NB4 (cell line): ENCODE data around the gene RADIL.

Source experiments
- DNase-seq: peaks from one replicate; pipeline ENCODE4 v3.0.0; 2010; ENCODE audit warnings: low read depth
- H3K4me3 ChIP-seq: one replicate; pipeline ENCODE4 v1.5.1; 2011; ENCODE audit warnings: mild to moderate bottlenecking, low read depth, low read length, moderate library complexity
- CTCF ChIP-seq: IDR thresholded peaks from one replicate; pipeline ENCODE4 v1.5.1; 2012; ENCODE audit warnings: low read depth, low read length
- MYC ChIP-seq: IDR thresholded peaks from 2 replicates; pipeline ENCODE4 v1.6.1; 2011; ENCODE audit warnings: low read depth, low read length
- POLR2A ChIP-seq: IDR thresholded peaks from 2 replicates; pipeline ENCODE4 v1.6.1; 2011; ENCODE audit warnings: mild to moderate bottlenecking; ENCODE audit not compliant: insufficient read length; ENCODE audit errors: extremely low read depth
- TF ChIP-seq, protein P1 (sequence below): IDR thresholded peaks from 2 replicates; pipeline ENCODE4 v1.6.1; 2011; ENCODE audit warnings: low read depth, low read length

RADIL gene

DNA sequence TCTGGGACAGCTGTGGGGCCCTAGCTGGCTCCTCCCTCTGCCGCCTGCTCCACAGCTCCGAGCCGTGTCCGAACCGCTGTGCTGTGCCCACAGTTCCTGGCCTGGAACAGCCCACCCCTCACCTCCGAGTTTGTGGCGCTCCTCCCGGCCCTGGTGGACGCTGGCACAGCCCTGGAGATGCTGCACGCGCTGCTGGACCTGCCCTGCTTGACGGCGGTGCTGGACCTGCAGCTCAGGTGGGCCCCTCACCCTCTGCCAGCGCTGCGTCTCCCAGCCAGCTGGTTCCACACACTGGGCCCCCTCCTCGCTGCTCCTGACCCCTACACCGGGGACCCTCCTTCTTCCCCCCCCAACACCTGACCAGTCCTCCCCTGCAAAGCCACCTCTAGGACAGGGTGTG lies 96.0 kb downstream of the RADIL start:
- no peak overlapping the region for H3K4me3 ChIP-seq
- TF ChIP-seq CTCF (no peak), POLR2A (no peak), MYC (no peak)
- TF ChIP-seq, protein P1, sequence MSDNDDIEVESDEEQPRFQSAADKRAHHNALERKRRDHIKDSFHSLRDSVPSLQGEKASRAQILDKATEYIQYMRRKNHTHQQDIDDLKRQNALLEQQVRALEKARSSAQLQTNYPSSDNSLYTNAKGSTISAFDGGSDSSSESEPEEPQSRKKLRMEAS: no peak
- DNase-seq: no peak

GRCh38 chr7:4786015-4786414 lies 97.5 kb downstream of the RADIL start:
- DNase-seq: no peak
- no peak overlapping the region for H3K4me3 ChIP-seq
- TF ChIP-seq POLR2A (no peak), MYC (no peak), CTCF (no peak)
- TF ChIP-seq, protein P1: no peak

DNA sequence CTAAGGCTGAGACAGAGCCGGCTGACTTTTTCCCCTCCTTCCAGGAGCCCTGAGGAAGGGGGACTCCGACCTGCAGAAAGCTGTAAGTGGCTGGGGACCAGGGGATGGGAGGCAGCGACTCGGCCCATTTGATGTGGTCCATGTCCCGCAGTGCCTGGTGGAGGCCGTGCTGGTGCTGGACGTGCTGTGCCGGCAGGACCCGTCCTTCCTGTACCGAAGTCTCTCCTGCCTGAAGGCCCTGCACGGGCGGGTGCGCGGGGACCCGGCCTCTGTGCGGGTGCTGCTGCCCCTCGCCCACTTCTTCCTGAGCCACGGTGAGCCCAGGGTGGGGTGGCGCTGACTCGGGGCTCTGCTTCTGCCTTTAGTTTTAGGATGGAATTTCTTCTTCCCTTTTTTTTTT lies 98.1 kb downstream of the RADIL start:
- H3K4me3 ChIP-seq: no peak overlapping the region
- DNase-seq: no peak
- TF ChIP-seq, protein P1: no peak
- TF ChIP-seq MYC (no peak), POLR2A (no peak), CTCF (no peak)

DNA sequence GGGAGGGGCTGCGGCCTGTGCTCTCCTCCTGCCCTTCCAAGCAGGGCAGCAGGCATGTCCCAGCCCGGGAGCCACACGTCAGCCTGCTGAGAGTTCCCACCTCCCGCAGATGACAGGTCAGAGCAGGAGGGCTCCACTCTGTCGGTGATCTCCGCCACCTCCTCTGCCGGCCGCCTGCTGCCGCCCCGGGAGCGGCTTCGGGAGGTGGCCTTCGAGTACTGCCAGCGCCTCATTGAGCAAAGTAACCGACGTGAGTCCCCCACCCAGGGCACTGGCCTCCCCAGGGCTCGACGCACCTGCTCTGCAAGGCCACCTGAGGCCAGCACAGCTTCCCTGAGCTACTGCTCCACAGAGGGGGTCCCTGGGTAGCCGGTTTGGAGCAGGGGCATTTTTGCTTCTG lies 98.7 kb downstream of the RADIL start:
- TF ChIP-seq, protein P1: no peak
- no peak for TF ChIP-seq POLR2A
- no peak for TF ChIP-seq MYC
- no peak for TF ChIP-seq CTCF
- DNase-seq: no peak
- no peak overlapping the region for H3K4me3 ChIP-seq

DNA sequence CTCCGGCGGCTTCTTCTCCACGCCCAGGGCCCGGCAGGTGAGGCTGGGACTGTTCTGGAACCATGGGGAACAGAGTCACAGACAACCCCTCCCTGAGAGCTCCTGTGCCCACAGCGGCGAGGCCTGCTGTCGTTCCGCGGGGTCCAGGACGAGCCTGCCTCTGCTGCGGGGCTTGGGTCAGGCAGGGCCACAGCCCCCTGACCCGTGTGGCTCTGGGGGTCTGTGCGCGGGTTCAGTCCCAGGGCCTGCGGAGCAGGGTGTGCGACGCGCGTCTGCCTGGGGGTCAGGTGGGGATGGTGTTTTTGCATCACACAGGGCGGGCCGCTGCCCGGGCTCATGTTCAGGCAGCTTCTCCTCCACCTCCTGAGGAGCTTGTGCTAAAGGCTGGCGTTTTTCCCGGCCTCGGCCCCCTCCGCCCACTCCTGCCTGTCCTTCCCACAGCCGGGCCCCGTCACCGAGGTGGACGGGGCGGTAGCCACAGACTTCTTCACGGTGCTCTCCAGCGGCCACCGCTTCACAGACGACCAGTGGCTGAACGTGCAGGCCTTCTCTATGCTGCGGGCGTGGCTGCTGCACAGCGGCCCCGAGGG lies 99.7 kb downstream of the RADIL start:
- H3K4me3 ChIP-seq: no peak overlapping the region
- TF ChIP-seq, protein P1: no peak
- TF ChIP-seq POLR2A: no peak
- no peak for TF ChIP-seq CTCF
- no peak for TF ChIP-seq MYC
- DNase-seq: no peak

DNA sequence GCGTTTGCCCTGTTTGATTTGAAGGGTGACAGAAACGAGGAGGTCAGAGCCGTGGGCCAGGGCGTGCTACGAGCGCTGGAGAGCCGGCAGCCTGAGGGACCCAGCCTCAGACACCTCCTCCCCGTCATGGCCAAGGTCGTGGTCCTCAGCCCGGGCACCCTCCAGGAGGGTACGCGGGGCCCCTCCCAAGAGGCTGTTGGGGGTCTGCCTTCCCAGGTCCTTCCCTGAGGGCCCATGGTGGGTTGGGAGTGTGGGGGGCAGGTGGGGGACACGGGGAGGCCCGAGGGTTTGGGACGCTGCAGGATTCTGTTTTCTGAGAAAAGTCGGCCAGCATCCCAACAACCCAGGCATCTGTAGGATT lies 100.2 kb downstream of the RADIL start:
- no peak for DNase-seq
- TF ChIP-seq MYC: no peak
- TF ChIP-seq, protein P1: no peak
- TF ChIP-seq POLR2A: no peak
- TF ChIP-seq CTCF: no peak
- no peak overlapping the region for H3K4me3 ChIP-seq
